HEK293T (cell line): ENCODE data around the gene RNASE11.

Experiments used
- BHLHE40 ChIP-seq: fragments of 450-650 bp; IDR thresholded peaks from 2 replicates; pipeline ENCODE4 v1.6.1; 2016; ENCODE audit warnings: mild to moderate bottlenecking, moderate library complexity, borderline replicate concordance
- ELF4 ChIP-seq: fragments of 450-650 bp; IDR thresholded peaks from 2 replicates; pipeline ENCODE4 v1.6.1; 2017; ENCODE audit warnings: antibody characterized with exemption
- FOXM1 ChIP-seq: fragments of 450-650 bp; IDR thresholded peaks from 2 replicates; pipeline ENCODE4 v1.6.1; 2017; ENCODE audit warnings: mild to moderate bottlenecking, borderline replicate concordance
- HDGF ChIP-seq: fragments of 450-650 bp; IDR thresholded peaks from 2 replicates; pipeline ENCODE4 v1.6.1; 2017; ENCODE audit warnings: antibody characterized with exemption, borderline replicate concordance
- L3MBTL2 ChIP-seq: fragments of 450-650 bp; conservative IDR thresholded peaks from 2 replicates; pipeline ENCODE4 v1.6.1; 2016; ENCODE audit warnings: mild to moderate bottlenecking
- NFRKB ChIP-seq: fragments of 450-650 bp; IDR thresholded peaks from 2 replicates; pipeline ENCODE4 v1.6.1; 2016; ENCODE audit warnings: mild to moderate bottlenecking, moderate library complexity
- SP1 ChIP-seq: fragments of 450-650 bp; IDR thresholded peaks from 2 replicates; pipeline ENCODE4 v1.6.1; 2017
- ZNF384 ChIP-seq: fragments of 450-650 bp; IDR thresholded peaks from 2 replicates; pipeline ENCODE4 v1.6.1; 2016

- TF ChIP-seq HDGF (no peak), ELF4 (no peak), ZNF384 (no peak), BHLHE40 (no peak), FOXM1 (no peak), SP1 (no peak), L3MBTL2 (no peak), NFRKB (no peak)
Observed at GRCh38 chr14:20560961-20561360, 26.8 kb downstream of the RNASE11 start, which contains the start of gene RNASE9.
